ENCODE data around the gene GTF2F2. TPM values are rescaled to one million over a fixed set of nuclear protein-coding genes. Genes with fewer than 3 reads are reported as not detected.

Gene GTF2F2
- total and polyA plus RNA-seq, 9 of the 15 experiments (the other 6 are each of a cell fraction or from before 2014, with no cell fraction given) = 19.7 to 44.8 (median 32.4) TPM

GRCh38 chr13:45315520-45316167, 195.3 kb downstream of the GTF2F2 start:
- WGBS (ENCODE audit: insufficient coverage, low coverage, missing lambda C conversion rate) = 69% methylated on average over 9 of the region's 11 CpGs
- no peaks in the 10 kb centered on the region for H3K27me3 ChIP-seq (ENCODE audit: control insufficient read depth in 2 of 2, insufficient read depth in 2 of 2, low read length in 2 of 2)
- ATAC-seq (no peak), FAIRE-seq (no peak), DNase-seq (ENCODE audit: extremely low read depth in 1 of 4, low spot score in 3 of 4) (no peak)
- no peak overlapping the region for H3K27ac ChIP-seq (ENCODE audit: extremely low read depth, low read depth, low read length)
- H3K4me3 ChIP-seq = no peak overlapping the region
- intact Hi-C loops (cut with micrococcal nuclease) (no loop called here), in situ Hi-C loops (cut with MboI) (no loop called here)
- no peaks in the 10 kb centered on the region for H3K9me3 ChIP-seq (replicated peaks; ENCODE audit: control insufficient read depth, insufficient read depth, low read depth, low read length)
- CTCF ChIA-PET (ENCODE audit: low intra/inter-chr PET ratio) = no interaction called here
- peaks cover 0 to 10% of the 10 kb centered on the region in 2 experiments; a peak in 2 of 5 replicates for H3K4me1 ChIP-seq (replicated peaks in 1 of 2; ENCODE audit: control insufficient read depth in 2 of 2, insufficient read depth in 2 of 2, low read length in 2 of 2)
- H3K9me1 ChIP-seq (ENCODE audit: control insufficient read depth, insufficient read depth, low read length) = no peaks in the 10 kb centered on the region
- H4K20me1 ChIP-seq (replicated peaks; ENCODE audit: control insufficient read depth, insufficient read depth, low read length) = no peaks in the 10 kb centered on the region
- H2AFZ ChIP-seq (ENCODE audit: low read depth, low read length) = no peak overlapping the region
- no TSS peak for BruUV-seq (replicated peaks)
- POLR2A ChIA-PET = interaction anchor here (1.0 kb wide), 1 partner anchor 16 kb away, joined by 4 read pairs; no protein-coding TSS in a partner anchor
- no peaks in the 10 kb centered on the region for H3K79me2 ChIP-seq (ENCODE audit: control insufficient read depth, insufficient read depth, low read length)
- H3K9ac ChIP-seq (ENCODE audit: insufficient read depth in 1 of 2, low read depth in 2 of 2, low read length in 2 of 2) = no peak overlapping the region
- H3K36me3 ChIP-seq (ENCODE audit: control insufficient read depth, insufficient read depth, low read length) = no peaks in the 10 kb centered on the region
- H3K4me2 ChIP-seq (ENCODE audit: insufficient read depth, low read length) = no peak overlapping the region
- TF ChIP-seq POU5F1 (IDR thresholded peaks at IDR 0.05; ENCODE audit: borderline replicate concordance, low read depth, low read length, partially characterized antibody) (no peak), ZBTB8A (IDR thresholded peaks at IDR 0.05; ENCODE audit: partially characterized antibody) (no peak), ELF2 (CRISPR knock-in tag; IDR thresholded peaks at IDR 0.05) (no peak), MXD1 (CRISPR knock-in tag; IDR thresholded peaks at IDR 0.05; ENCODE audit: borderline replicate concordance, poor library complexity, severe bottlenecking) (no peak), HOXB6 (CRISPR knock-in tag; IDR thresholded peaks at IDR 0.05; ENCODE audit: borderline replicate concordance) (no peak), MTA2 (IDR thresholded peaks at IDR 0.05; ENCODE audit: low read depth) (no peak), TAF7 (tag; IDR thresholded peaks at IDR 0.05) (no peak), RBFOX2 (IDR thresholded peaks at IDR 0.05; ENCODE audit: low read depth, low read length) (no peak), MEF2A (IDR thresholded peaks at IDR 0.05; ENCODE audit: control insufficient read depth, low read depth, low read length) (no peak), SAP30 (IDR thresholded peaks at IDR 0.05; ENCODE audit: borderline replicate concordance, insufficient read depth, low read depth, low read length, poor library complexity, severe bottlenecking) (no peak), HBP1 (CRISPR knock-in tag; IDR thresholded peaks at IDR 0.05) (no peak), ZNF280B (CRISPR knock-in tag; IDR thresholded peaks at IDR 0.05) (no peak)
